CD4-positive, CD25-positive, alpha-beta regulatory T cell (primary cell): ENCODE data around the gene NIP7. TPM values are rescaled to one million over a fixed set of nuclear protein-coding genes. Genes with fewer than 3 reads are reported as not detected.

Source experiments
- ATAC-seq, 2 donors: fragments of 150-1000 bp; cut with Tn5 transposase; one replicate each; pipeline ENCODE4 v1.10.0; 2021; ENCODE audit warnings: low read depth in 2 of 2, moderate number of reproducible peaks in 2 of 2, moderate library complexity in 1 of 2
- DNase-seq, 3 donors: peaks; one replicate each; pipeline versions ENCODE4 v3.0.0 to v3.0.0-alpha.2; 2012 to 2022; ENCODE audit warnings: mixed read lengths in 1 of 3
- H3K27ac ChIP-seq: one replicate; pipeline ENCODE4 v1.7.0; 2013; ENCODE audit warnings: mild to moderate bottlenecking, low read length; ENCODE audit not compliant: insufficient read depth, poor library complexity, severe bottlenecking
- H3K27me3 ChIP-seq: one replicate; pipeline ENCODE4 v1.7.0; 2013; ENCODE audit warnings: low read length; ENCODE audit not compliant: control insufficient read depth, insufficient read depth
- H3K36me3 ChIP-seq: one replicate; pipeline ENCODE4 v1.7.0; 2013; ENCODE audit warnings: mild to moderate bottlenecking, low read length, moderate library complexity; ENCODE audit not compliant: control insufficient read depth, insufficient read depth
- H3K4me1 ChIP-seq: 2 replicates; pipeline ENCODE4 v1.7.0; 2013; ENCODE audit warnings: mild to moderate bottlenecking, low read length; ENCODE audit not compliant: insufficient read depth, control insufficient read depth, poor library complexity, severe bottlenecking
- H3K4me3 ChIP-seq: one replicate; pipeline ENCODE4 v1.7.0; 2013; ENCODE audit warnings: low read depth, mild to moderate bottlenecking, low read length, moderate library complexity
- H3K9me3 ChIP-seq, 2 experiments: 1 replicate in 1 of 2; 2 replicates in 1 of 2; pipeline ENCODE4 v1.7.0; 2013; ENCODE audit warnings: low read length in 2 of 2, mild to moderate bottlenecking in 1 of 2, moderate library complexity in 1 of 2; ENCODE audit not compliant: control insufficient read depth in 2 of 2
- H3K27ac Mint-ChIP-seq, 3 donors: one replicate each; pipeline ENCODE4 v1.8.0; 2020 to 2022; ENCODE audit warnings: mild to moderate bottlenecking in 3 of 3, mixed read lengths in 3 of 3, moderate library complexity in 2 of 3
- H3K27me3 Mint-ChIP-seq: one replicate; pipeline ENCODE4 v1.8.0; 2022; ENCODE audit warnings: mild to moderate bottlenecking, mixed read lengths
- H3K36me3 Mint-ChIP-seq: one replicate; pipeline ENCODE4 v1.8.0; 2020; ENCODE audit warnings: mixed read lengths
- H3K4me1 Mint-ChIP-seq, 4 donors: one replicate each; pipeline ENCODE4 v1.8.0; 2020 to 2022; ENCODE audit warnings: mixed read lengths in 4 of 4, mild to moderate bottlenecking in 1 of 4
- H3K4me3 Mint-ChIP-seq, 4 donors: one replicate each; pipeline ENCODE4 v1.8.0; 2020 to 2022; ENCODE audit warnings: mild to moderate bottlenecking in 4 of 4, mixed read lengths in 4 of 4, moderate library complexity in 3 of 4
- H3K9me3 Mint-ChIP-seq, 7 donors: one replicate each; pipeline ENCODE4 v1.8.0; 2020 to 2022; ENCODE audit warnings: mixed read lengths in 7 of 7, mild to moderate bottlenecking in 3 of 7, moderate library complexity in 2 of 7
- polyA plus RNA-seq, 4 donors: library from polyadenylated mRNA; unstranded; fragments of 300-500 nt; fragmentation: Illumina TruSeq; gene quantifications; one replicate each; pipeline ENCODE4 v1.2.3, GENCODE V29; 2021
- total RNA-seq: library from RNA; stranded (reverse); gene quantifications from one replicate; pipeline ENCODE4 v1.2.3, GENCODE V29; 2022

NIP7 gene
- total and polyA plus RNA-seq, 5 donors from 2014 or later: 22.2 to 31.4 (median 24.3) TPM

DNA sequence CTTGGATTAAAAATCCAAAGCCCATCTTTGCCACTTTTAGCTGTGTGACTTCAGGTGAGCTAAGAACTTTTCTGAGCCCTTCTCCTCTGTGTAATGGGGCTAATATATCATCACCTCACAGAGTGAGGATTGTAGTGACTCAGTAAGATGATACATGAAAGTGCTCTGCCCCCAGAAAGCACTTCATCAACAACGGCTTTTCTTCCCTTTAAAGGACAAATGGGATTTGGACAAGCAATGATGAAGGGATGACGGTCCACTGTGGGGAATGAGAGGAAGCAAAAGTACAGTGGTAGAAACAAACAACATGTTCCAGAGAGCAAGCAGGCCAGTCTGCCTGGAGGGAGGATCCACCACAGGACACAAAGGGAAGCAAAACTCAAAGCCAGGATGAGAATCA, 26.3 kb downstream of the NIP7 start:
- DNase-seq: no peak
- Histone ChIP-seq H3K27ac (no peak overlapping the region), H3K36me3 (peaks cover 76% of the 10 kb centered on the region), H3K4me1 (no peaks in the 10 kb centered on the region), H3K4me3 (no peak overlapping the region), H3K27me3 (no peaks in the 10 kb centered on the region), H3K9me3 (no peaks in the 10 kb centered on the region)
- ATAC-seq: no peak
- H3K4me1 Mint-ChIP-seq: peaks cover 3 to 23% (median 12%) of the 10 kb centered on the region in 4 donors
- H3K4me3 Mint-ChIP-seq: no peak overlapping the region
- no peaks in the 10 kb centered on the region for H3K9me3 Mint-ChIP-seq
- no peaks in the 10 kb centered on the region for H3K27me3 Mint-ChIP-seq
- H3K27ac Mint-ChIP-seq: peak overlapping the region in 1 of 3 donors; percentile 17
- H3K36me3 Mint-ChIP-seq: peaks cover 56% of the 10 kb centered on the region

- Histone ChIP-seq H3K27ac (no peak overlapping the region), H3K4me3 (no peak overlapping the region), H3K4me1 (no peaks in the 10 kb centered on the region), H3K9me3 (no peaks in the 10 kb centered on the region), H3K27me3 (no peaks in the 10 kb centered on the region), H3K36me3 (peaks cover 77% of the 10 kb centered on the region)
- Mint-ChIP-seq H3K9me3 (no peaks in the 10 kb centered on the region), H3K4me3 (no peak overlapping the region), H3K36me3 (peaks cover 52% of the 10 kb centered on the region), H3K4me1 (peaks cover 4 to 20% (median 12%) of the 10 kb centered on the region in 4 donors), H3K27me3 (no peaks in the 10 kb centered on the region), H3K27ac (peak overlapping the region in 2 of 3 donors; percentile 56 to 75)
- DNase-seq (no peak), ATAC-seq (no peak)
These were observed 26.9 kb downstream of the NIP7 start for GRCh38 chr16:69366431-69366830.

- Histone ChIP-seq H3K27ac (no peak overlapping the region), H3K4me3 (no peak overlapping the region), H3K27me3 (no peaks in the 10 kb centered on the region), H3K4me1 (no peaks in the 10 kb centered on the region), H3K9me3 (no peaks in the 10 kb centered on the region), H3K36me3 (peaks cover 77% of the 10 kb centered on the region)
- Mint-ChIP-seq H3K27ac (peak overlapping the region in 1 of 3 donors; percentile 75), H3K4me3 (no peak overlapping the region), H3K4me1 (peaks cover 4 to 16% (median 10%) of the 10 kb centered on the region in 4 donors), H3K27me3 (no peaks in the 10 kb centered on the region), H3K36me3 (peaks cover 44% of the 10 kb centered on the region), H3K9me3 (no peaks in the 10 kb centered on the region)
- no peak for ATAC-seq
- DNase-seq: no peak
These were observed 28.4 kb downstream of the NIP7 start for GRCh38 chr16:69367980-69368379.

DNA sequence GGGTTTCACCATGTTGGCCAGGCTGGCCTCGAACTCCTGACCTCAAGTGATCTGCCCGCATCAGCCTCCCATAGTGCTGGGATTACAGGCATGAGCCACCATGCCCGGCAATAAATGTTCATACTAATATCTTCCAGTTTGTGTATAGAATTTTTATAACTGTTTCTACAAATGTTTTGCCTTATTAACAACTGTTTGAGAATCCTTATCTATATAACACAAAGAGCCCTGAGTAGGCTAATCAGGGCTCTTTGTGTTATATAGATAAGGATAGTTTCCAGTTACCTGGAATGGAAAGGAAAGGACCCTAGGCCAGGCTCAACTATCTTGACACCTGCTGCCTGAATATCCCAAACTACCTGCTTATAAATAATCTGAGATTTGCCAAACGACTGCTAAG, 29.3 kb downstream of the NIP7 start:
- Histone ChIP-seq H3K27me3 (no peaks in the 10 kb centered on the region), H3K4me3 (no peak overlapping the region), H3K27ac (no peak overlapping the region), H3K4me1 (no peaks in the 10 kb centered on the region), H3K9me3 (no peaks in the 10 kb centered on the region), H3K36me3 (peaks cover 79% of the 10 kb centered on the region)
- H3K9me3 Mint-ChIP-seq: no peaks in the 10 kb centered on the region
- DNase-seq (no peak), ATAC-seq (no peak)
- peak overlapping the region in 2 of 3 donors; percentile 75 to 84 for H3K27ac Mint-ChIP-seq
- no peaks in the 10 kb centered on the region for H3K27me3 Mint-ChIP-seq
- no peak overlapping the region for H3K4me3 Mint-ChIP-seq
- peaks cover 44% of the 10 kb centered on the region for H3K36me3 Mint-ChIP-seq
- peaks cover 4 to 16% (median 10%) of the 10 kb centered on the region in 4 donors for H3K4me1 Mint-ChIP-seq

DNA sequence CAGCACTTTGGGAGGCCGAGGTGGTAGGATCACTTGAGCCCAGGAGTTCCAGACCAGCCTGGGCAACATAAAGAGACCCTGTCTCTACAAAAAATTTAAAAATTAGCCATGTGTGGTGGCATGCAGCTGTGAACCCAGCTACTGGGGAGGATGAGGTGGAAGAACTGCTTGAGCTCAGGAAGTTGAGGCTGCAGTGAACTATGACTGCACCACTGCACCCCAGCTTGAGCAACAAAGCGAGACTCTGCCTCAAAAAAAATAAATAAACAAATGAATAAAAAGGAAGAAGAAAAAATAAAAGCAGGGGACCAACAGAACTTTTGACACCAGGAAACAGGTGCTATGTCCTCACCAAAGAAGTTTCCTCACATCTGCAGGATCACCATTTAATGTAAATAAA, 32.0 kb downstream of the NIP7 start:
- Mint-ChIP-seq H3K4me3 (no peak overlapping the region), H3K36me3 (peaks cover 34% of the 10 kb centered on the region), H3K4me1 (peaks cover 4 to 12% (median 7%) of the 10 kb centered on the region in 4 donors), H3K9me3 (no peaks in the 10 kb centered on the region), H3K27ac (peak overlapping the region in 2 of 3 donors; percentile 10 to 69), H3K27me3 (no peaks in the 10 kb centered on the region)
- no peak overlapping the region for H3K4me3 ChIP-seq
- DNase-seq: no peak
- no peaks in the 10 kb centered on the region for H3K4me1 ChIP-seq
- no peak for ATAC-seq
- no peak overlapping the region for H3K27ac ChIP-seq
- H3K9me3 ChIP-seq: no peaks in the 10 kb centered on the region
- H3K27me3 ChIP-seq: no peaks in the 10 kb centered on the region
- H3K36me3 ChIP-seq: peaks cover 55% of the 10 kb centered on the region

DNA sequence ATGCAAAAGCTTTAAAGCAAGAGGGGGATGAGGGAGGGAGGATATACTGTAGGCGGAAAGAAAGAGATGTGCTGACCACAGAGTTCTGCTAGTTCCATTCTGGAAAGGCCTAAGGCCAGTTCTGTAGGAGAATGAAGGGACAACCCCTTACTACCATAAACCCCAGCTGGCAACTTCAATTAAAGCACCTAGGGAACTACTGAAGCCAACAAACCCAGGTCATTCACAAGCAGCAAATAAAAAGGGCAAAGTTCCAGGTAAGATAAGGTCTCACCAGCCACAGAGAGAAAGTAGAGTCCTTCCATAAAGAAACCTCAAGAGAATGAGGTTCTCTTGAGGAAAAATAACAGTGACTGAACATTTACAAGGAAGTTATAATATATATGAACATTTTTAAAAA, 33.4 kb downstream of the NIP7 start:
- no peak overlapping the region for H3K27ac ChIP-seq
- H3K4me3 ChIP-seq: no peak overlapping the region
- no peaks in the 10 kb centered on the region for H3K4me1 ChIP-seq
- DNase-seq (no peak), ATAC-seq (no peak)
- no peaks in the 10 kb centered on the region for H3K27me3 ChIP-seq
- Mint-ChIP-seq H3K9me3 (no peaks in the 10 kb centered on the region), H3K36me3 (peaks cover 29% of the 10 kb centered on the region), H3K4me3 (no peak overlapping the region), H3K4me1 (peaks cover 10 to 20% (median 10%) of the 10 kb centered on the region in 4 donors), H3K27ac (peak overlapping the region; percentile 26 to 84 (median 78)), H3K27me3 (no peaks in the 10 kb centered on the region)
- H3K9me3 ChIP-seq: no peaks in the 10 kb centered on the region
- peaks cover 45% of the 10 kb centered on the region for H3K36me3 ChIP-seq

DNA sequence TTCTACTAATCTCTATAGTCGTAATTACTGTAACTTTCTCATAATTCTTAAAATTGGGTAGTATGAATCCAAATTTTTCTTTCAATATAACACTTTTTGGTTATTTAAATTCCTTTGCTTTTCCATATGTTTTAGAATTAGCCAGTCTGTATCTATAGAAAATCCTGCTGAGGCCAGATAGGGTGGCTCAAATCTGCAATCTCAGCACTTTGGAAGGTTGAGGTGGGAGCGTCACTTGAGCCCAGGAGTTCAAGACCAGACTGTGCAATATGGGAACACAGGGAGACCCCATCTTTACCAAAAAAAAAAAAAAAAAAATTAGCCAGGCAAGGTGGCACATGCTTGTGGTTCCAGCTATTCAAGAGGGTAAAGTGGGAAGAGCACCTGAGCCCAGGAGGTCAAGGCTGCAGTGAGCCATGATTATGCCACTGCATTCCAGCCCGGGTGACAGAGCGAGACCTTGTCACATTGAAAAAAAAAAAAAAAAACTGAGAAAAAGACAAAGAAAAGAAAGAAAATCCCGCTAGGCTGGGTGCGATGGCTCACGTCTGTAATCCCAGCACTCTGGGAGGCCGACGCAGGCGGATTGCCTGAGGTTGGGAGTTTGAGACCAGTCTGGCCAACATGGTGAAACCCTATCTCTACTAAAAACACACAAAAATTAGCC, 37.0 kb downstream of the NIP7 start:
- peaks cover 6 to 28% (median 19%) of the 10 kb centered on the region in 4 donors for H3K4me1 Mint-ChIP-seq
- DNase-seq (no peak), ATAC-seq (no peak)
- no peaks in the 10 kb centered on the region for H3K27me3 Mint-ChIP-seq
- H3K4me3 Mint-ChIP-seq: no peak overlapping the region
- H3K9me3 Mint-ChIP-seq: no peaks in the 10 kb centered on the region
- peaks cover 20% of the 10 kb centered on the region for H3K36me3 Mint-ChIP-seq
- peaks cover 45% of the 10 kb centered on the region for H3K36me3 ChIP-seq
- no peaks in the 10 kb centered on the region for H3K4me1 ChIP-seq
- H3K27ac Mint-ChIP-seq: no peak overlapping the region
- H3K9me3 ChIP-seq: no peaks in the 10 kb centered on the region
- H3K27ac ChIP-seq: no peak overlapping the region
- H3K27me3 ChIP-seq: no peaks in the 10 kb centered on the region
- no peak overlapping the region for H3K4me3 ChIP-seq

DNA sequence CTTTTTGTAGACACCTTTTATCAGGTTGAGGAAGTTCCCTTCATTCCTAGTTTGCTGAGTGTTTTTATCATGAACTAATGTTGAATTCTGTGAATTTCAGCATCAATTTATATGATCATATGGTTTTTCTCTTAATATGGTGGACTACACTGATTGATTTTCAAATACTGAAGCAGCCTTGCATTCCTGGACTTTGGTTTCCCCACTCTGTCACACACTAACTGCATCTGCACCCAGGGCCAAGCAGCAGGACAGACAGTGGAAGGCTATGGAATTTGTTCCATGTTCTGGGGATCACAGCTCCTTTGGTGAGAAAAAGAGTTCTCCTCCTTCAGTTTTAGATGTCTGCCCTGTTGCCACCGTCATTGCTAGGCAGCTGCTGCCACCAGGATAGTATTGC, 38.5 kb downstream of the NIP7 start:
- Histone ChIP-seq H3K4me1 (peaks cover 7% of the 10 kb centered on the region), H3K9me3 (no peaks in the 10 kb centered on the region), H3K36me3 (peaks cover 48% of the 10 kb centered on the region), H3K4me3 (no peak overlapping the region), H3K27ac (no peak overlapping the region), H3K27me3 (no peaks in the 10 kb centered on the region)
- peak overlapping the region in 1 of 4 donors; percentile 13 for H3K4me3 Mint-ChIP-seq
- no peak for ATAC-seq
- peaks cover 25% of the 10 kb centered on the region for H3K36me3 Mint-ChIP-seq
- no peaks in the 10 kb centered on the region for H3K27me3 Mint-ChIP-seq
- peaks cover 6 to 30% (median 28%) of the 10 kb centered on the region in 4 donors for H3K4me1 Mint-ChIP-seq
- no peak for DNase-seq
- peak overlapping the region in 2 of 3 donors; percentile 15 to 21 for H3K27ac Mint-ChIP-seq
- no peaks in the 10 kb centered on the region for H3K9me3 Mint-ChIP-seq
